ENCODE data around the gene LORICRIN. TPM values are rescaled to one million over a fixed set of nuclear protein-coding genes. Genes with fewer than 3 reads are reported as not detected.
A peak's percentile ranks its signal among the peaks of the same experiment; 100 is the strongest.

Gene LORICRIN
- total RNA-seq, 2 experiments from 2014 or later = not detected

DNA sequence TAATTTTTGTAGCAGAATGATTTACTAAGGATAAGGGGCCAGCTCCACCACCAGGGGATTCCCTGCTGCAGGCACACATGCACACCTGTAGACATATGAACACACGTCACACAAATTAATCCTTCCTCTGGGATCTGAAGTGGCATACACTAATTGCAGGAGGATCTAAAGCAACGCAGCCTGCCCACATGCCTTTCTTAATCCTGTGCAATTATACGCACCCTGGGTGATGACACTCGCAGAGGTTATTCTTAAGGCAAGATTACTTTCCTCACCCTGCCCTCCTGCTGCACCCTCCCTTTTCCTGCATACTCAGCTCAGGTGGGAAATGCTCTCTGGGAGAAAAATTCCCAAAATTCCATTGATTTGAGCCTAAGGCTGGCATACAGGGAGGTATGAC, 7.5 kb upstream of the LORICRIN start:
- ATAC-seq (no peak), DNase-seq (no peak)
- Mint-ChIP-seq H3K4me3 (no peak overlapping the region), H3K9me3 (ENCODE audit: insufficient read depth) (no peaks in the 10 kb centered on the region), H3K4me1 (ENCODE audit: low read depth) (no peaks in the 10 kb centered on the region), H3K27me3 (ENCODE audit: low read depth) (peaks cover 14% of the 10 kb centered on the region), H3K27ac (no peak overlapping the region), H3K36me3 (ENCODE audit: low read depth) (no peaks in the 10 kb centered on the region)
- POLR2A ChIA-PET = no interaction called here
- CTCF ChIA-PET = no interaction called here

DNA sequence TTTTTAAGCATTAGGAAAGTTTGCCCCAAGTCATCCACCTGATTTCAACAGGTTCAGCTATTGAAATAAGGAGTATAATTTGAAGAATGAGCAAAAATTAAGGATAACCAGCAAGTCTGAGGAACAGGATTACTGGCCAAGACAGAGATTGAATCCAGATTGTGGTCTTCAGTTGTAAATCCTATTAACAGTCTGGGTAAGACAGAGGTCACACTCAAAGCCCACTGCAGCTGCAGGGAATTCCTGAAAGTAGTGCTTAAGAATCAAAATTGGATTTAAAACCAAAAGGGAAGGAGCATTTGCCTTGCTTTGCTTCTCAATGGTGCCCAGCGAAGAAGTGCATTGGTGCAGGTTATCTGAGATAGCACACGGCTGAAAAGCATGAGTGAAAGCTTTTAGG, 6.4 kb upstream of the LORICRIN start:
- H3K9me3 Mint-ChIP-seq (ENCODE audit: insufficient read depth) = no peaks in the 10 kb centered on the region
- DNase-seq (no peak), ATAC-seq (no peak)
- CTCF ChIA-PET = no interaction called here
- peaks cover 15% of the 10 kb centered on the region for H3K27me3 Mint-ChIP-seq (ENCODE audit: low read depth)
- no peaks in the 10 kb centered on the region for H3K36me3 Mint-ChIP-seq (ENCODE audit: low read depth)
- no peaks in the 10 kb centered on the region for H3K4me1 Mint-ChIP-seq (ENCODE audit: low read depth)
- no peak overlapping the region for H3K27ac Mint-ChIP-seq
- POLR2A ChIA-PET = no interaction called here
- no peak overlapping the region for H3K4me3 Mint-ChIP-seq

GRCh38 chr1:153253693-153254092, 5.8 kb upstream of the LORICRIN start:
- H3K4me3 Mint-ChIP-seq = no peak overlapping the region
- H3K27me3 Mint-ChIP-seq (ENCODE audit: low read depth) = peaks cover 17% of the 10 kb centered on the region
- H3K36me3 Mint-ChIP-seq (ENCODE audit: low read depth) = no peaks in the 10 kb centered on the region
- ATAC-seq = no peak
- ChIA-PET CTCF (interaction anchor here (0.9 kb wide), 1 partner anchor 23 kb away, joined by 3 read pairs; no protein-coding TSS in a partner anchor), POLR2A (no interaction called here)
- no peaks in the 10 kb centered on the region for H3K4me1 Mint-ChIP-seq (ENCODE audit: low read depth)
- DNase-seq = no peak
- no peak overlapping the region for H3K27ac Mint-ChIP-seq
- H3K9me3 Mint-ChIP-seq (ENCODE audit: insufficient read depth) = no peaks in the 10 kb centered on the region

DNA sequence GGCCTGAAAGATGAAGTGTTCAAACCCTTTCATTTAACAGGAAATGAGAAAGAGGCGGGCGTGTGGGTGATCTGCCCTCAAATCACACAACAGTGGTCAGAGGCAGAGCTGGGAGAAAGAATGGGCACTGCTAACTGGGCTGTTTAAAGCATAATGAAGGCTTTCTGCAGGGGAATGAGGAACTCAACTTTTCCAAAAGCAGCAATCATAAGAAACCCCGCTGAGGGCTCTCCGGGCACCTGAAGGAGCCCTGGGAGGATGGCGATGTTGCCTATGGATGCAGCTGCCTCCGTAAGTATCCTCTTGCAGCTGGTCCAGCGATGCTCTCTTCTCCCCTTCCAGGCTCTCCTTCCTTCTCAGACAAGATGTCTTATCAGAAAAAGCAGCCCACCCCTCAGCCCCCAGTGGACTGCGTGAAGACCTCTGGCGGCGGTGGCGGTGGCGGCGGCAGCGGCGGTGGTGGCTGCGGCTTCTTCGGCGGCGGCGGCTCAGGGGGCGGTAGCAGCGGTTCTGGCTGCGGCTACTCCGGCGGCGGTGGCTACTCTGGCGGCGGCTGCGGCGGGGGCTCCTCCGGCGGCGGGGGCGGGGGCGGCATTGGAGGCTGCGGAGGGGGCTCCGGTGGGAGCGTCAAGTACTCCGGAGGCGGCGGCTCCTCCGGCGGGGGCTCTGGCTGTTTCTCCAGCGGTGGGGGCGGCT, 1.2 kb downstream of the LORICRIN start:
- Mint-ChIP-seq H3K9me3 (ENCODE audit: insufficient read depth) (no peaks in the 10 kb centered on the region), H3K27ac (no peak overlapping the region), H3K4me1 (ENCODE audit: low read depth) (peaks cover 14% of the 10 kb centered on the region), H3K36me3 (ENCODE audit: low read depth) (no peaks in the 10 kb centered on the region), H3K27me3 (ENCODE audit: low read depth) (peaks cover 64% of the 10 kb centered on the region), H3K4me3 (no peak overlapping the region)
- peak; percentile 23 for DNase-seq
- ChIA-PET POLR2A (no interaction called here), CTCF (no interaction called here)
- peak; percentile 30 for ATAC-seq

- Mint-ChIP-seq H3K4me3 (peak overlapping the region; percentile 23), H3K27me3 (ENCODE audit: low read depth) (peaks cover 67% of the 10 kb centered on the region), H3K27ac (no peak overlapping the region), H3K4me1 (ENCODE audit: low read depth) (peaks cover 14% of the 10 kb centered on the region), H3K9me3 (ENCODE audit: insufficient read depth) (no peaks in the 10 kb centered on the region), H3K36me3 (ENCODE audit: low read depth) (no peaks in the 10 kb centered on the region)
- ChIA-PET POLR2A (no interaction called here), CTCF (interaction anchor here (0.6 kb wide), 1 partner anchor 28 kb away, joined by 3 read pairs; no protein-coding TSS in a partner anchor)
- DNase-seq = no peak
- peak; percentile 23 for ATAC-seq
Measured at GRCh38 chr1:153261281-153262069, 2.0 kb downstream of the LORICRIN start.

- ATAC-seq (no peak), DNase-seq (no peak)
- peak overlapping the region; percentile 23 for H3K4me3 Mint-ChIP-seq
- H3K36me3 Mint-ChIP-seq (ENCODE audit: low read depth) = no peaks in the 10 kb centered on the region
- H3K27me3 Mint-ChIP-seq (ENCODE audit: low read depth) = peaks cover 72% of the 10 kb centered on the region
- no peak overlapping the region for H3K27ac Mint-ChIP-seq
- no peaks in the 10 kb centered on the region for H3K9me3 Mint-ChIP-seq (ENCODE audit: insufficient read depth)
- ChIA-PET POLR2A (no interaction called here), CTCF (interaction anchor here (1.1 kb wide), 1 partner anchor 233 kb away, joined by 3 read pairs; no protein-coding TSS in a partner anchor)
- peaks cover 14% of the 10 kb centered on the region for H3K4me1 Mint-ChIP-seq (ENCODE audit: low read depth)
Measured at GRCh38 chr1:153262070-153262366, 2.5 kb downstream of the LORICRIN start.

DNA sequence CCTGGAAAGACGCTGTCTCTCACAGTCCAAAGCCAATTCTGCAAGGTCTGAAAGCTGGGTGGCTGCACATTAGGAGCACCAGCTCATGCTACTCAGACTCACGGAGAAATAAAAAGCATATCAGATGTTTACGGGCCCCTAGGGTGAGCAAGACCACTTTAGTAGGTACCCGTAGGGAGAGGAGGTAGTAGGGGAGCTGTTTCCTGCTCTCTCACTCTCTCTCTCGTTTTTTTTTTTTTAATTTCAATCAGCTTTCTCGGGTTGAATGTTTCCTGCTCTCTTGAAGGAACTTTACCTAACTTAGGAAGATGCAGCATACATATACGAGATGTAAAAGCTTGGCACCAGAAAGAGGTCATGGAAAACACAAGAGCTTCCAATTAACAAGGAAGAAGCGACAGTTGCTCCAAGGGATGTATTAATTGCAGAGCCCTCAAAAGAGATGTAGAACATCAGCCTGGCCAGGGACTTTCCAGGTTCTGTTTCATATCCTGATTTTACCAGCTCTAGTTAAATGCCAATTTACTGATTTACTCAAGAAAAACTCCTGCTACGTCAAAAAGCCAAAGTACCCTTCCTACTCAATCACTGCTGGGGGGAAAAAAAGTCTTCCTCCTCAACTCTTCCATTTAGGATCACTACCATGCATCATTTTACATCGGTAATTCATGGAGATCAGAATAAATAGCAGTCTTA, 3.1 kb downstream of the LORICRIN start:
- no peaks in the 10 kb centered on the region for H3K36me3 Mint-ChIP-seq (ENCODE audit: low read depth)
- no peak overlapping the region for H3K4me3 Mint-ChIP-seq
- POLR2A ChIA-PET = no interaction called here
- no peak overlapping the region for H3K27ac Mint-ChIP-seq
- H3K27me3 Mint-ChIP-seq (ENCODE audit: low read depth) = peaks cover 75% of the 10 kb centered on the region
- CTCF ChIA-PET = interaction anchor here (1.1 kb wide), 1 partner anchor 232 kb away, joined by 3 read pairs; no protein-coding TSS in a partner anchor
- ATAC-seq = no peak
- H3K4me1 Mint-ChIP-seq (ENCODE audit: low read depth) = peaks cover 14% of the 10 kb centered on the region
- DNase-seq = no peak
- H3K9me3 Mint-ChIP-seq (ENCODE audit: insufficient read depth) = no peaks in the 10 kb centered on the region

DNA sequence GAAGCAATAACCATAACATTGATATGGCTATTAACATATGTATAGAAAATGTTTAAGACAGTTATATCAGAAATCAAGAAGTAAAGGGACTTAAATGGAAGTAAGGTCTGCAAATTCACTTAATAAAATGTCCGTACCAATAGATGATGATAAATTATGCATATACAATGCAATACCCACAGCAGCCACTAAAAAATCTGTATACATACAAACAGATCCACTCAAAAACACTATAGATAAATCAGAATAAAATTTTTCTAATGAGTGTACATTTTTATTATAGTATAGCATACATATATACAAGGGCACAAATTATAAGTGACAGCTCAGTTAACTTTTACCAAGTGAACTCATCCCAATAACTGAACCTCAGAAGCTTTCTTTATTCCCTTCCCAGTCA, 6.0 kb downstream of the LORICRIN start:
- Mint-ChIP-seq H3K36me3 (ENCODE audit: low read depth) (no peaks in the 10 kb centered on the region), H3K4me1 (ENCODE audit: low read depth) (peaks cover 10% of the 10 kb centered on the region), H3K4me3 (no peak overlapping the region), H3K9me3 (ENCODE audit: insufficient read depth) (no peaks in the 10 kb centered on the region), H3K27ac (no peak overlapping the region), H3K27me3 (ENCODE audit: low read depth) (peaks cover 73% of the 10 kb centered on the region)
- no peak for DNase-seq
- no peak for ATAC-seq
- ChIA-PET CTCF (no interaction called here), POLR2A (no interaction called here)

- H3K4me3 Mint-ChIP-seq = no peak overlapping the region
- CTCF ChIA-PET = no interaction called here
Measured at GRCh38 chr1:153271711-153272110, 12.2 kb downstream of the LORICRIN start.

GRCh38 chr1:153272186-153272585, 12.7 kb downstream of the LORICRIN start:
- no peaks in the 10 kb centered on the region for H3K36me3 Mint-ChIP-seq (ENCODE audit: low read depth)
- CTCF ChIA-PET = no interaction called here

More at GRCh38 chr1:153271711-153272110, 12.2 kb downstream of the LORICRIN start:
- H3K27me3 Mint-ChIP-seq (ENCODE audit: low read depth) = peaks cover 42% of the 10 kb centered on the region
- no peak overlapping the region for H3K27ac Mint-ChIP-seq
- H3K36me3 Mint-ChIP-seq (ENCODE audit: low read depth) = no peaks in the 10 kb centered on the region
- H3K9me3 Mint-ChIP-seq (ENCODE audit: insufficient read depth) = no peaks in the 10 kb centered on the region
- ATAC-seq = no peak
- no peaks in the 10 kb centered on the region for H3K4me1 Mint-ChIP-seq (ENCODE audit: low read depth)
- POLR2A ChIA-PET = no interaction called here
- no peak for DNase-seq

DNA sequence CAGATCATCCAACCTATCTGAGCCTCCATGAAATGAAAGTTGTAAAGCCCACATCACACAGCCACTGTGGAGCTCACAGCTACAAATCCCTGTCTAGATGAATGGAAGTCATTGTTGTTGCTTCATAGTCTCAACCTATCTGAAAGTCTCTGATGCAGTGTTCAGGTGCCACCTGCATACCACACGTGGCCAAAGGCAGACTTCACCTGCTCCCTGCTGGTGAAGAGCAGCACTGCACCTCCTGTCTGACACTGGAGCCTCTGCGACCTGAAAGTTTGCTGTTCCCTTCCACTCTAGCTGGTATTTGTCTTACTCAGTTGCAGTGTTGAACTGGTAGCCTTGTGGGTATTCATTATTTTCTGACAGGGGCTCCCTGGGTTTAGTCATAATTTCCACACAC, 18.4 kb downstream of the LORICRIN start:
- no peak overlapping the region for H3K27ac Mint-ChIP-seq
- peaks cover 28% of the 10 kb centered on the region for H3K27me3 Mint-ChIP-seq (ENCODE audit: low read depth)
- no peaks in the 10 kb centered on the region for H3K4me1 Mint-ChIP-seq (ENCODE audit: low read depth)
- ATAC-seq (peak; percentile 63), DNase-seq (peak; percentile 46)
- ChIA-PET CTCF (interaction anchor here (0.8 kb wide), 1 partner anchor 11 kb away, joined by 3 read pairs; no protein-coding TSS in a partner anchor), POLR2A (no interaction called here)
- no peak overlapping the region for H3K4me3 Mint-ChIP-seq
- no peaks in the 10 kb centered on the region for H3K36me3 Mint-ChIP-seq (ENCODE audit: low read depth)
- no peaks in the 10 kb centered on the region for H3K9me3 Mint-ChIP-seq (ENCODE audit: insufficient read depth)

More at GRCh38 chr1:153272186-153272585, 12.7 kb downstream of the LORICRIN start:
- POLR2A ChIA-PET = no interaction called here
- Mint-ChIP-seq H3K9me3 (ENCODE audit: insufficient read depth) (no peaks in the 10 kb centered on the region), H3K4me3 (no peak overlapping the region), H3K27me3 (ENCODE audit: low read depth) (peaks cover 41% of the 10 kb centered on the region), H3K27ac (no peak overlapping the region), H3K4me1 (ENCODE audit: low read depth) (no peaks in the 10 kb centered on the region)
- DNase-seq (no peak), ATAC-seq (no peak)

Measured in activated CD8-positive, alpha-beta T cell treated with anti-CD3 and anti-CD28 coated beads, Interleukin-2, amount 10 ng/mL, durations not matched to agents 7 days and 5 days (primary cell).